ENCODE measurements around the gene HOXA5. TPM values are rescaled to one million over a fixed set of nuclear protein-coding genes. Genes with fewer than 3 reads are reported as not detected.

Gene HOXA5
- total and polyA plus RNA-seq, 5 experiments from 2014 or later = not detected

DNA sequence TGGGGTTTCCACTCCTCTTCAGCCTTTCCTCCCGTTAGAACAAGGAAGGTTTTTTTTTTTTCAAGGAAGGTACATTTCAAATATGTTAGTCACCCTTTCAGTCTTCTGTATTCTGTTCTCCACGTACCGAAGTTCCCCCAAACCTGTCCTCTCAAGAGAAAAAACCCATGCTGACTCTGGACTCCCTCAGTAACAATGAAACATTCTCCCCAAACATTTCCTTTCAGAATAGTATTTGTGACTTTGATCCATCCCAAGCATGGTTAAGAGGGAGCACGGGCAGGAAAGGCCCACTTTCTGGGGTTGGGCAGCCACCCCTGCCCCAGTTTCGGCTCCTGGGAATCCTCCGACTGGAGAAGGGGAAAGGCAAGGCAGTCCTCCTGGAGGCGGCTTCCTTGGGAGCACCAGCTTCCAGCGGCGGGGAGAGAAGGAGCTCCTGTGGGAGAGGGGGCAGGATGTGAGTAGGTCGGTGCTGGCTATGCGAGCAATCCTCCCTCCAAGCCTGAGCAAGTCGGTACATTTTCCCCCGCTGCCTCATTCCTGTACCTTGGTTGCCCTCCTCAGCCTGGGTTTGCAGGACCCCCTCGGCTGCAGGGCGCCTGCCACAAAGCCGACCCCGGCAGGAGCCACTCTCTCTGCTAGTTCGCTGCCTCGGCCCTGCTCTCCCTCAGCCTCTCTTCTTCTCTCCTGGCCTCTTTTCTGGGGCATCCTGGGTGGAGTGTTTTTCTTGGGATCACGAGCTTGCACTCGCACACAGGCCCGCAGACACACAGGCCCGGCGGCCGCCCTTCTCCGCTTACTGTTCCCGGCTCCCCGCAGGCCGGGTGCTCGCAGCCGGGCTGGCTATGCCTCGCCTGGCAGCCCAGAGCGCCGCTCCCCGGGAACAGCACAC is 45.5 kb downstream of the HOXA5 start:
- Mint-ChIP-seq H3K36me3 (peaks cover 15 to 20% (median 20%) of the 10 kb centered on the region in 3 donors), H3K27ac (peak overlapping the region in 2 of 10 donors; percentile 29 to 50), H3K9me3 (peaks cover 0 to 3% (median 0%) of the 10 kb centered on the region in 9 donors), H3K27me3 (peaks cover 57 to 90% (median 66%) of the 10 kb centered on the region in 5 donors), H3K4me3 (peak overlapping the region; percentile 79 to 94 (median 92)), H3K4me1 (peaks cover 21 to 60% (median 43%) of the 10 kb centered on the region in 4 donors)
- ATAC-seq (no peak), DNase-seq (no peak)
- POLR2A ChIA-PET = no interaction called here

DNA sequence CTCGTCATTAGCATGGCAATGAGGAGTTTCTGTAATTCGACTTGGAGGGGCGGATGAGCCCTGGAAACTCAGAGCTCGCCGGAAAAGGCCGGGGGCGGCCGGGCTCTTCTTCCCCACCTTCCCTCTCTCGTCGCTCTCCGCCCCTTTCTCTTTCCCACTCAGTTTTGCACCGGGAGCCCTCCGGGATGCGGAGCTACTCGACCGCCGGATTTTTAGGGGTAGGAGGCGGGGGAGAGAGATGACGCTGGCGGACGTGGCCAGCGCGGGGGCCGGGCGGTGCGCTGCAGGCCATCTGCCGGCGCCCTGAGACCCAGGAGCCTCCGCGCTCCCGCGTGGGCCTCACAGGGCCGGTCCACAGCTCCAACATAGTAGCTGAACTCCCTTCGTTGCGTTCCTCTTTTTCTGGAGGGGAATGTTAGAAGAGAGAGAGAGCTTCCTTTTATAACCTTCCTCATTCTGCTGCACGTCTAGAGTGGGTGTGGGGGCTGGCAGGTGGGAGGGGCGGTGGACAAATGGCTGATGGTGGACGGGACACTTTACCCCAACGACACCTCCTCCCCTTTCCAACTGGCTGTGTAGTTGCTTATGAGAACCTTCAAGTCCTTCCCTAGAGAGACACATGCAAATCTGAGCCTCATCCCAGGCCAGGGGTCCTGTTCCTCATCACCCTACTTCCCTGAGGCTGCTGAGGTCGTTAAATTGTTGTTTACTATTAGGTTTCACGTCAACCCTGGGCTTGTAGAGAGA is 46.5 kb downstream of the HOXA5 start:
- POLR2A ChIA-PET = interaction anchor here (0.7 to 1.4 kb wide), 2 partner anchors 32 to 33 kb away, joined by 3 read pairs; partner anchors contain the start of gene HOXA4
- Mint-ChIP-seq H3K27me3 (peaks cover 58 to 90% (median 66%) of the 10 kb centered on the region in 5 donors), H3K4me3 (peak overlapping the region; percentile 79 to 94 (median 92)), H3K9me3 (peaks cover 0 to 3% (median 0%) of the 10 kb centered on the region in 9 donors), H3K27ac (peak overlapping the region in 7 of 10 donors; percentile 26 to 87 (median 71)), H3K4me1 (peaks cover 19 to 57% (median 36%) of the 10 kb centered on the region in 4 donors), H3K36me3 (peaks cover 15 to 20% (median 17%) of the 10 kb centered on the region in 3 donors)
- no peak for DNase-seq
- ATAC-seq = no peak

- peak; percentile 58 to 84 (median 66) for DNase-seq
- Mint-ChIP-seq H3K4me1 (peaks cover 19 to 56% (median 33%) of the 10 kb centered on the region in 4 donors), H3K36me3 (peaks cover 9 to 20% (median 10%) of the 10 kb centered on the region in 3 donors), H3K9me3 (peaks cover 0 to 3% (median 0%) of the 10 kb centered on the region in 9 donors), H3K27me3 (peaks cover 58 to 90% (median 65%) of the 10 kb centered on the region in 5 donors), H3K4me3 (peak within 1 kb of the TSS; percentile 79 to 94 (median 92)), H3K27ac (peak within 1 kb of the TSS in 9 of 10 donors; percentile 25 to 87 (median 72))
- POLR2A ChIA-PET = interaction anchor here (0.7 to 1.4 kb wide), 2 partner anchors 33 to 34 kb away, joined by 3 read pairs; partner anchors contain the start of gene HOXA4
- peak; percentile 89 to 90 for ATAC-seq
These were observed 47.3 kb downstream of the HOXA5 start, which contains the start of gene HOXA1 for GRCh38 chr7:27095897-27096767. TSS of gene HOXA1 (minus strand) at chr7:27096000. CDS start at chr7:27095912, 88 bp downstream.

DNA sequence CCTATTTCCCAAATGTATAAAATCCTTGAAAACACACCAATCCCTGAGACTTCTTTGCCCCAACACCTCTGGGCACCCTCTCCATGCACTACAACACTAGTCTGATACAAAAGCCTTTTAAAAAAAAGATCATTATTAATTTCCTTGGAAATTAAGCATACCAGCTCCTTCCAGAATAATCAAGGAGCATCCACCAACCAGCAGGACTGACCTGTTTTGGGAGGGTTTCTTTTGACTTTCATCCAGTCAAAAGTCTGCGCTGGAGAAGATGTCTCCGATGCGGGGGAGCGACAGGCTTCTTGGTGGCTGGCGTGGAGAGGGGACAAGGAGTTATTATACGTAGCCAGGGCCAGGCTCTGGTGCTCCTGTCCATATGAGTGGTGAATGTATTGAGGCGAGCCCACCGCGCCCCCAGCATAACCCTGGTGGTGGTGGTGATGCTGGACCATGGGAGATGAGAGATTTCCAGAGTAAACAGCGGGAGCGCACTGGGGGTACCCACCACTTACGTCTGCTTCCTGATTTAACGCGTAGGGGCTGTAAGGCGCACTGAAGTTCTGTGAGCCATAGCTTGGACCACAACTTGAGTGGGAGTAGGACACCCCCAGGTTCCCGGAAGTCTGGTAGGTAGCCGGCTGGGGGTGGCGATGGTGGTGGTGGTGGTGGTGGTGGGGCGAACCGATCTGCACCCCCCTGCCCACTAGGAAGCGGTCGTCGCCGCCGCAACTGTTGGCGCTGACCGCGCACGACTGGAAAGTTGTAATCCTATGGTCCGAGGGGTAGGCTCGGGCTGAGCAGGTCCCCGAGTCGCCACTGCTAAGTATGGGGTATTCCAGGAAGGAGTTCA is 48.2 kb downstream of the HOXA5 start:
- POLR2A ChIA-PET = interaction anchor here (1.4 kb wide), 1 partner anchor 35 kb away, joined by 3 read pairs; the partner anchor contains the start of gene HOXA4
- peak in 1 of 10 donors; percentile 5 for DNase-seq
- H3K4me1 Mint-ChIP-seq = peaks cover 19 to 56% (median 33%) of the 10 kb centered on the region in 4 donors
- H3K36me3 Mint-ChIP-seq = peaks cover 4 to 16% (median 13%) of the 10 kb centered on the region in 3 donors
- ATAC-seq = peak in 1 of 2 donors; percentile 24
- peak overlapping the region; percentile 79 to 94 (median 92) for H3K4me3 Mint-ChIP-seq
- H3K27ac Mint-ChIP-seq = peak overlapping the region in 8 of 10 donors; percentile 57 to 84 (median 73)
- H3K9me3 Mint-ChIP-seq = peaks cover 0 to 3% (median 0%) of the 10 kb centered on the region in 9 donors
- peaks cover 57 to 90% (median 68%) of the 10 kb centered on the region in 5 donors for H3K27me3 Mint-ChIP-seq

GRCh38 chr7:27094304-27095049 is 49.0 kb downstream of the HOXA5 start:
- peak overlapping the region in 3 of 10 donors; percentile 13 to 72 (median 43) for H3K27ac Mint-ChIP-seq
- H3K9me3 Mint-ChIP-seq = peaks cover 0 to 3% (median 0%) of the 10 kb centered on the region in 9 donors
- no peak for ATAC-seq
- POLR2A ChIA-PET = no interaction called here
- peaks cover 61 to 90% (median 69%) of the 10 kb centered on the region in 5 donors for H3K27me3 Mint-ChIP-seq
- H3K4me3 Mint-ChIP-seq = peak overlapping the region; percentile 2 to 94 (median 92)
- H3K36me3 Mint-ChIP-seq = peaks cover 0 to 12% (median 9%) of the 10 kb centered on the region in 3 donors
- H3K4me1 Mint-ChIP-seq = peaks cover 17 to 54% (median 33%) of the 10 kb centered on the region in 4 donors
- DNase-seq = no peak

GRCh38 chr7:27093184-27093895 is 50.1 kb downstream of the HOXA5 start:
- H3K27me3 Mint-ChIP-seq = peaks cover 62 to 90% (median 69%) of the 10 kb centered on the region in 5 donors
- H3K4me1 Mint-ChIP-seq = peaks cover 14 to 43% (median 30%) of the 10 kb centered on the region in 4 donors
- H3K4me3 Mint-ChIP-seq = peak overlapping the region in 1 of 10 donors; percentile 42
- POLR2A ChIA-PET = no interaction called here
- H3K36me3 Mint-ChIP-seq = peaks cover 0 to 8% (median 5%) of the 10 kb centered on the region in 3 donors
- ATAC-seq (no peak), DNase-seq (no peak)
- no peak overlapping the region for H3K27ac Mint-ChIP-seq
- peaks cover 0 to 8% (median 0%) of the 10 kb centered on the region in 9 donors for H3K9me3 Mint-ChIP-seq

DNA sequence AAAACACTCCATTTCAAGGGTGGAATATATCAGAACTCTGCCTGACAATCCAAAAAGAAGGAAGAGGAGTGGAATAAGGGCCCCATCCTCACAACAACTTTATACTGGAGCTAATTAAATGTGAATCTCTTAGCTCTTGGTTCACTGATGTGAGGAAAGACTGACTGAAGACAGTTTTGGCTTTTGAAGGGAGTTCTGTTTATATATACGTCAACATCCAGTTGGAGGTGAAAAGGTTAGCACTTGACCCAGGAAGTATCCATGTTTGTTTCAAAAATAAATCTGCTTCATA is 50.7 kb downstream of the HOXA5 start:
- Mint-ChIP-seq H3K4me3 (no peak overlapping the region), H3K9me3 (peaks cover 0 to 8% (median 0%) of the 10 kb centered on the region in 9 donors), H3K36me3 (peaks cover 0 to 8% (median 5%) of the 10 kb centered on the region in 3 donors), H3K27ac (no peak overlapping the region), H3K4me1 (peaks cover 13 to 41% (median 29%) of the 10 kb centered on the region in 4 donors), H3K27me3 (peaks cover 60 to 87% (median 69%) of the 10 kb centered on the region in 5 donors)
- POLR2A ChIA-PET = no interaction called here
- ATAC-seq = no peak
- no peak for DNase-seq

- Mint-ChIP-seq H3K4me3 (no peak overlapping the region), H3K27ac (no peak overlapping the region), H3K36me3 (peaks cover 0 to 8% (median 5%) of the 10 kb centered on the region in 3 donors), H3K27me3 (peaks cover 61 to 87% (median 73%) of the 10 kb centered on the region in 5 donors), H3K4me1 (peaks cover 9 to 40% (median 27%) of the 10 kb centered on the region in 4 donors), H3K9me3 (peaks cover 0 to 8% (median 2%) of the 10 kb centered on the region in 9 donors)
- DNase-seq (no peak), ATAC-seq (no peak)
- POLR2A ChIA-PET = no interaction called here
These were observed 51.3 kb downstream of the HOXA5 start for GRCh38 chr7:27091941-27092818.

- H3K27ac Mint-ChIP-seq = no peak overlapping the region
These were observed 52.4 kb downstream of the HOXA5 start for GRCh38 chr7:27091105-27091504.

More at GRCh38 chr7:27091105-27091504, 52.4 kb downstream of the HOXA5 start:
- peaks cover 0 to 8% (median 2%) of the 10 kb centered on the region in 9 donors for H3K9me3 Mint-ChIP-seq
- peaks cover 61 to 88% (median 74%) of the 10 kb centered on the region in 5 donors for H3K27me3 Mint-ChIP-seq
- H3K4me1 Mint-ChIP-seq = peaks cover 7 to 31% (median 22%) of the 10 kb centered on the region in 4 donors
- H3K36me3 Mint-ChIP-seq = peaks cover 0 to 8% (median 5%) of the 10 kb centered on the region in 3 donors
- no peak overlapping the region for H3K4me3 Mint-ChIP-seq
- DNase-seq (no peak), ATAC-seq (no peak)
- POLR2A ChIA-PET = no interaction called here

Measured in naive thymus-derived CD8-positive, alpha-beta T cell (primary cell).